GM21786 (cell line): ENCODE results near the gene MICALL2.
A peak's percentile ranks its signal among the peaks of the same experiment; 100 is the strongest.

Source experiments
- ATAC-seq: cut with Tn5 transposase; IDR thresholded peaks from one replicate; pipeline ENCODE4 v1.9.1; 2021; ENCODE audit not compliant: unreplicated experiment

The MICALL2 gene

DNA sequence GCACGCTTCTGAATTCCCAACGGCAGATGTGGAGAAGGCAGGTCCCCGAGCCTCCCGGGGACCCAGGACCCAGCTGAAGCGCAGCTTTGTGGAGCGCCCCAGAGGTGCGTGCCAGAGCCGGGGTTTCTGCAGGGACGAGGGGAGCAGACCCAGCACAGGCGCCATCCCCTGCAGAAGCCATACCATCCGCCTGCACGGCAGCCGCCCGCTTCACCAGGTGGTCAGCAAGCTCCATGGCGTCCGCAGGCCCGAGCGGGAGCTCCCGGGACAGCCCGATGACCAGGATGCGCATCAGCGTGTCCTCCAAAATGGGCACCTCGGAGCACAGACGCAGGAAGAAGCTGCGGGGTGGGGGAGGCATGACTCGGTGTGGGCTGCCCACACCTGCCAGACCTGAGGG lies 34.3 kb upstream of the MICALL2 start:
- no peak for ATAC-seq

GRCh38 chr7:1493129-1493528 lies 33.9 kb upstream of the MICALL2 start:
- ATAC-seq: no peak

DNA sequence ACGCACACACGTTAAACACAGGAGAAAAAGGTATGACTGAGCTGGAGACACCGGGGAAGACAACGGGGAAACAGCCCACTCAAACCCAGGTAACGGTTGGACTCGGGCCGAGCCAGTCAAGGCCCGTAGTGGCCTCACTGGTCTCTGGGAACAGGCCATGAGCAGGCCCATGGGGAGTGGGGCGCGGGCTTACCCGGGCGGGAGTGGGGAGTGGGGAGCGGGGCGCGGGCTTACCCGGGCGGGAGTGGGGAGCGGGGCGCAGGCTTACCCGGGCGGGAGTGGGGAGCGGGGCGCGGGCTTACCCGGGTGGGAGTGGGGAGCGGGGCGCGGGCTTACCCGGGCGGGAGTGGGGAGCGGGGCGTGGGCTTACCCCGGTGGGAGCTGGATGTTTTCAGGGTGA lies 33.4 kb upstream of the MICALL2 start:
- no peak for ATAC-seq

- no peak for ATAC-seq
Measured at GRCh38 chr7:1492221-1492620, 33.0 kb upstream of the MICALL2 start.

GRCh38 chr7:1490837-1491236 lies 31.6 kb upstream of the MICALL2 start:
- ATAC-seq: no peak

GRCh38 chr7:1489336-1489735 lies 30.1 kb upstream of the MICALL2 start:
- no peak for ATAC-seq

- ATAC-seq: no peak
Measured at GRCh38 chr7:1488016-1488415, 28.7 kb upstream of the MICALL2 start.

DNA sequence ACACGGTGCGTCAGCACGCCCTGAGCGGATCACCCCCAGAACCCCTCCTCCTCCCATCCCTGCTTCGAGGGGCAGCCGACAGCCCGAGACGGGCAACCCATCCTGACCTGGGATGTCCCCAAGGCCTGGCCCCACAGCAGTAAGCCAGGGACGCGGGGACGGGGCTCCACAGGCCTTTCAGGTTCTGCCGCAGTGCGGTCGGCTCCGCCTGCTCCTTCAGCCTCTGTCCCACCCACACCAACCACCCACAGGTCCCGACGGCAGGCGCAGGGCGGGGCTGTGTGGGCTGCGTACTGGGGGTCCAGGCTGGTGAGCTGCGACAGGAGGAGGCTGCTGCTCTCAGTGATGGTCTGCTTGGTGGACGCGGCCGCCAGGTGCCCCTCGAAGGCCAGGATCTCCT lies 28.2 kb upstream of the MICALL2 start:
- no peak for ATAC-seq

DNA sequence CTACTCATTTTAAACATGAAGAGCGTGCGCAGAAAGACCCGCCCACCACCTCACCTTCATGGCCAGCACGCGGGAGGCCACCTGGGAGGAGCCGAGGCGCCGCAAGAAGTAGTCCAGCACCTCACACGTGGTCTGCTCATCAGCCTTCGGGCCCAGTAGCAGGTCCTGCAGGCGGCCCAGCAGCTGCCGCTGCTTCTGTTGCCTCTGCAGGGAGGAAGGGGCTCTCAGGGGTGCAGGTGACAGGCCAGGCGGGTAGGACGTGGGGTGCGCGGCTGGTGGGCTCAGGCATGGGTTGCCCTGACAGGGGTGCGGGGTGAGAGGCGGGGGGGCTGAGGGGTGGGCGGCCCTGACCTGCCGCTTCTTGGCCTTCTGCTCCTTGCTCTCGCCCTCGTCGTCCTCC lies 27.3 kb upstream of the MICALL2 start:
- ATAC-seq: no peak

DNA sequence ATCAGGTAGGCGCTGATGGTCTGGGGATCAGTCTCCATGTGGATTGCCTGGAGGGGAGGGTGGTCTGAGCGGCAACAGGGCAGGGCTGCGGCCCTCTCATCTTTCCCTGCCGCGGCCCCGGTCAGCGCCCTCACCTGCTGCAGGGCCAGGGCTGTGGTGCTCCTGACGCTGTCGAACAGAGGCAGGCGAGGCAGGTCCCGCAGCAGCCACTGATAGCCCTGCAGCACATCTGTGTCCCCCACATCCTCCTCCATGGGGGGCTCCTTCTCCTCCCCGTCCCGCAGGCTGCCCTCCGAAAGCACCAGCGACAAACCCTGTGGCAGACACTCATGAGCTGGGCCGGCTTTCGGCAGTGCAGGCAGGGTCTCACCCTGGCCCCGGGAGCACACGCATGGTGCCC lies 25.9 kb upstream of the MICALL2 start:
- ATAC-seq: no peak

DNA sequence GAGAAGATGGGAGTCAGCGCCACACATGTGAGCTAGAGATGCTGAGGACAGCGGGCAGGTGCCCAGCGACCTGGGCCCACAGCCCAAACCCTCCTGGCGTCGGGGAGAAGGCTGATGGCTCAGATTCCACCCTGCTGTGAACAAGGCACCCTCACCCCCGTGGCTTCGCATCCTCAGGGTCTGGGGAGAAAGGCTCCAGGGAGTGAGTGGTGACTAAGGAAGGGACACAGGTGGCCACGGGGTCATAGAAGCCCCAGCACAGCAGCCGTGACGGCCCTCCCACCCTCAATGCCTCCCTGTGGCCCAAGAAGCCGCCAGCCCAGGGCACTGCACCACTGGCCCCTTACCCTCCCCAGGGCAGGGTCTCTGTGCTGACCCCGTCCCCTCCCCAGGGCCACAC lies 25.3 kb upstream of the MICALL2 start:
- no peak for ATAC-seq

DNA sequence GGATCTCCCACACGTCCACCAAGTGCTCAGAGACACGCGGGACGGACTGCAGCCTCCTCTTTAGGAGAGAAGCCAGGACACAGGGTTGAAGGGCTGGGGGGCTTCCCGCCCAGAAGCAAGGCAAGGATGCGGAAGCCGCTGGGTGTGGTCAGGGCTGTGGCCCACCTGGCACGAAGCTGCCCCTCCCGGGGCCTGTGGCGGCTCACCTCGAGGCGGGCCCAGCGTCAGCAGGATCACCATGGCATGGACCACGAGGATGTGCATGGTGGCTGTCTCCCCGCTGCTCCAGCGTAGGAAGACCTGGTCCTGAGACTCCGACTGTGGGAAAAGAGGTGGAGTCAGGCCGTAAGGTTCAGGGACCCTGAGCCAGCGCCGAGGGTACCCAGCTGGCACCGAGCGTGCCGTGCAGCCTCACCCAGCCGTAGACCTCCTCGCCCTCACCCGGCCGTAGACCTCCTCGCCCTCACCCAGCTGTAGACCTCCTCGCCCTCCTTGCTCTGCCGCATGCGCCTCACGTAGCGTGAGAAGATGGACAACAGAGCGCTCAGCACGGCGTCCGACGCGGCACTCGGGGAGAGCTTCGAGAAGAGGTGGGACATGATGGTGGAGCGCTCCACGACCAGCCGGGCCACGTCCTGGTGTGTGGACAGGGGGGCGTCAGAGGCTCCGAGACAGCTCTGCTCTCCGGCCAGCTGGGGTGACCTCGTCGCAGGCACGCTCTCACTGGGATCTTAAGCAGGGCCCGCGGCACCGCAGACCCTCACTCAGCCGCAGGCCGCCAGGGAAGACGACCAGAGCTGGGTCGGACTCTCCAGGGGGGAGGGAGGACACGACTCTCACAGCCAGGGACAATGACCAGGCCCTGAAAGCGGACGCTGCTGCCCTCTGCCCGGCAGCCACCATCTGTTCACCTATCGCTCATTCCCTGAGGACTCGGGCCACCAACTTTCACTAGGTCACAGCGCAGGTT lies 24.6 kb upstream of the MICALL2 start:
- ATAC-seq: no peak

DNA sequence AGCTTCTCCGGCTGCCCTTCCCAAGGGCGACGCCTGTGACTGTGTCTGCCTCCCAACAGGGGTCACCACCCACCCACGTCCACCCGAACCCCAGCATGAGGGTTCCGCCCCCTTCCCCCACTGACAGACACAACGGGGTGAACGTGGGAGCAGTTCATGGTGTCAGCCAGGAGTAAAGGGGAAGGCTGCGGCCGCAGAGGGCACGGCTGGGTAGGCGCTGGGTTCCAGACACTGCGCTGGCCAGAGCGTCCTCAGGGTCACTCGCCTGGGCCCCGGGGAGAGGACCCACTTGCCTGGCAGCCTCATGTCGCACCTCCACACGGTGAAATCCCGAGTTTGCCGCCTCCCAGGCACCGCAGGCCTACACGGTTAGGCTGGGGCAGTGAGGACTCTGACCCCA lies 23.8 kb upstream of the MICALL2 start:
- no peak for ATAC-seq

GRCh38 chr7:1481300-1481699 lies 22.0 kb upstream of the MICALL2 start:
- no peak for ATAC-seq

- no peak for ATAC-seq
Measured at GRCh38 chr7:1480670-1481069, 21.4 kb upstream of the MICALL2 start.

- no peak for ATAC-seq
Measured at GRCh38 chr7:1479287-1479686, 20.0 kb upstream of the MICALL2 start.

GRCh38 chr7:1478480-1478879 lies 19.2 kb upstream of the MICALL2 start:
- ATAC-seq: no peak

GRCh38 chr7:1476859-1477258 lies 17.6 kb upstream of the MICALL2 start:
- ATAC-seq: no peak

- no peak for ATAC-seq
Measured at GRCh38 chr7:1475991-1476390, 16.7 kb upstream of the MICALL2 start.

GRCh38 chr7:1475393-1475792 lies 16.1 kb upstream of the MICALL2 start:
- ATAC-seq: no peak

DNA sequence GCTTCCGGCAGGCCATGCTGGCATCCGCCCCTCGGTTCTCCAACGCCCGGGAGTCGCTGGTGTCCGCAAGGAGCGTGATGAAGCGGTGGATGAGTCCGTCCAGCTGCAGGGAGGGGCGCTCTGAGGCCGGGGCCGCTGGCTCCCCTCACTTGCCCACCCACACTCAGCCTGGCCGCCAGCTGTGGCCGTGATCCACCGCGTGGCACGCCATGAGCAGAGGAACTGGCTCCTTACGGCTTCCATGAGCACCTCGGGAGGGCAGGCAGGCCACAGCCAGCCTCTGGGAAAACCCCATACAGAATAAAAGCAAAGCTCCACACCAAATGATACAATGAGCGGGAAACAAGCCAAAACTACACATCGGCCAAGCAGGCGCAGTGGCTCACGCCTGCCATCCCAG lies 15.5 kb upstream of the MICALL2 start:
- no peak for ATAC-seq

- ATAC-seq: peak; percentile 68
Measured at GRCh38 chr7:1473864-1474512, 14.7 kb upstream of the MICALL2 start.
